Progenitor cell of endocrine pancreas (in vitro differentiated cells): ENCODE results near the gene PIR. TPM values are rescaled to one million over a fixed set of nuclear protein-coding genes. Genes with fewer than 3 reads are reported as not detected.

ENCODE experiments used
- DNase-seq: peaks from one replicate; pipeline ENCODE4 v3.0.0; 2021; ENCODE audit warnings: low spot score; ENCODE audit not compliant: unreplicated experiment
- H3K27ac Mint-ChIP-seq: 2 replicates; pipeline ENCODE4 v1.8.0; 2021; ENCODE audit warnings: mild to moderate bottlenecking, moderate library complexity, mixed read lengths
- H3K27me3 Mint-ChIP-seq: 2 replicates; pipeline ENCODE4 v1.8.0; 2021; ENCODE audit warnings: mixed read lengths
- H3K36me3 Mint-ChIP-seq: 2 replicates; pipeline ENCODE4 v1.8.0; 2022; ENCODE audit warnings: mixed read lengths; ENCODE audit not compliant: insufficient read depth
- H3K4me1 Mint-ChIP-seq: 2 replicates; pipeline ENCODE4 v1.8.0; 2021; ENCODE audit warnings: low read depth, mixed read lengths
- H3K4me3 Mint-ChIP-seq: 2 replicates; pipeline ENCODE4 v1.8.0; 2021; ENCODE audit warnings: low read depth, mild to moderate bottlenecking, moderate library complexity, mixed read lengths
- H3K9me3 Mint-ChIP-seq: 2 replicates; pipeline ENCODE4 v1.8.0; 2021; ENCODE audit warnings: low read depth, mixed read lengths
- CTCF ChIP-seq: fragments of 200-600 bp; sonication (generic); IDR thresholded peaks from one replicate; pipeline ENCODE4 v1.5.0; 2021; ENCODE audit warnings: antibody characterized with exemption, mild to moderate bottlenecking; ENCODE audit not compliant: unreplicated experiment
- total RNA-seq: library from RNA; stranded (reverse); gene quantifications from 2 replicates; pipeline ENCODE4 v1.2.1, GENCODE V29; 2021

PIR gene
- total RNA-seq, 1 donor from 2014 or later, result 14.9 TPM

DNA sequence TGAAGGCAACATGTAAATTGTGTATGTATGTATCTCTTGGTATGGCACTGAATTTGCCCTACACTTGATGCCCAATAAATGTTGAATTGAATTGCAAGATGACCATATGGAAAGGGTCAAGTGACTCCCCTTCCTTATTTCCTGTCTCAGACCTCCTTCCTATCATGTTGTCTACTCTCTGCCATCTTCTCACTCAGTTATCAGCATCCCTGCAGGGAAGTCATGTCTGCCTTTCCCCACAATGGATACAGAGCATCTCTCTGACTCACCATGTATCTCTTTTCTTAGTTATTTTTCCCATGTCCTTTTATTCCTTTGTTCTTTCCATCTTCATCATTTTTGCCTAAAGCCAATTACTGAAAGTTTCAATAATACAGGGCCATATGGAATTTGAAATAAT is 30.0 kb upstream of the PIR start:
- no peak for DNase-seq
- no peak for TF ChIP-seq CTCF
- H3K36me3 Mint-ChIP-seq, result no peaks in the 10 kb centered on the region
- H3K9me3 Mint-ChIP-seq, result no peaks in the 10 kb centered on the region
- no peak overlapping the region for H3K27ac Mint-ChIP-seq
- no peaks in the 10 kb centered on the region for H3K4me1 Mint-ChIP-seq
- H3K4me3 Mint-ChIP-seq, result no peak overlapping the region
- no peaks in the 10 kb centered on the region for H3K27me3 Mint-ChIP-seq

DNA sequence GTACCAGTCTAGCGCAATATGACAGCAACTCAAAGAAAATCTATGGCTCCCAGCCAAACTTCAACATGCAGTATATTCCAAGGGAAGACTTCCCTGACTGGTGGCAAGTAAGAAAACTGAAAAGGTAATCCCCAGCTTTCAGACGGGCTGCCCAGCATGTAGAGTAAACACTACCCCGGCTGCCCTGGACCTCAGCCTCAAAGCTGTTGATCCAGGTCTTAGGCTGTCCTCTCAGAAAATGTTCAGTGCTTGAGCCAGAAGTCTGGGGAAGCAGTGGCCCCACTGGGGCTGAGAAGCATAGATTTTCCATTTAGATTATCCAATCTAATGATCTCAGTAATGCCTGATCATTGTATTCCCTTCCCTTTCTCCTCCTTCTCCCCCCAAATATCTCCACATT is 29.3 kb upstream of the PIR start:
- TF ChIP-seq CTCF, result no peak
- no peaks in the 10 kb centered on the region for H3K27me3 Mint-ChIP-seq
- no peaks in the 10 kb centered on the region for H3K36me3 Mint-ChIP-seq
- H3K4me1 Mint-ChIP-seq, result no peaks in the 10 kb centered on the region
- H3K9me3 Mint-ChIP-seq, result no peaks in the 10 kb centered on the region
- H3K27ac Mint-ChIP-seq, result no peak overlapping the region
- no peak overlapping the region for H3K4me3 Mint-ChIP-seq
- DNase-seq, result no peak

DNA sequence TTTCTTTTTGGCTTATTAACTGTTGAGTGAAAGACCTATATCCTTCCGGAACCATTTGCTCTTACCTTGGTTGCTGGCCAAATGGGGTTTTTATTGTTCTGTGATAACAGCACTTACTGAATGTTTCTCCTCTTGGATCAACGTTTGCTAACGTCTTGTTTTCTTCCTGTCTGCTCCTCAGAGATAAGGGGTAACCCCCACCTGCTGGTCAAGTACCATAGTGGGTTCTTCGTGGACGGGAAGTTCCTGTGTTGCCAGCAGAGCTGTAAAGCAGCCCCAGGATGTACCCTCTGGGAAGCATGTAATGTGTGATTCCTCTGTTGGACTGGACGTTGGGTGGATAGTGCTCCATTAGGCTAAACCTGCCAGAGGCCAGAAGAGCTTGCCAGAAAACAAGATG is 22.8 kb upstream of the PIR start:
- Mint-ChIP-seq H3K4me3 (no peak overlapping the region), H3K27ac (no peak overlapping the region), H3K4me1 (no peaks in the 10 kb centered on the region), H3K9me3 (no peaks in the 10 kb centered on the region), H3K27me3 (no peaks in the 10 kb centered on the region), H3K36me3 (no peaks in the 10 kb centered on the region)
- TF ChIP-seq CTCF, result no peak
- no peak for DNase-seq

- TF ChIP-seq CTCF, result no peak
- Mint-ChIP-seq H3K36me3 (no peaks in the 10 kb centered on the region), H3K4me3 (no peak overlapping the region), H3K4me1 (no peaks in the 10 kb centered on the region), H3K27me3 (peaks cover 3% of the 10 kb centered on the region), H3K27ac (no peak overlapping the region), H3K9me3 (no peaks in the 10 kb centered on the region)
- no peak for DNase-seq
Measured at GRCh38 chrX:15514279-15514678, 21.1 kb upstream of the PIR start.

DNA sequence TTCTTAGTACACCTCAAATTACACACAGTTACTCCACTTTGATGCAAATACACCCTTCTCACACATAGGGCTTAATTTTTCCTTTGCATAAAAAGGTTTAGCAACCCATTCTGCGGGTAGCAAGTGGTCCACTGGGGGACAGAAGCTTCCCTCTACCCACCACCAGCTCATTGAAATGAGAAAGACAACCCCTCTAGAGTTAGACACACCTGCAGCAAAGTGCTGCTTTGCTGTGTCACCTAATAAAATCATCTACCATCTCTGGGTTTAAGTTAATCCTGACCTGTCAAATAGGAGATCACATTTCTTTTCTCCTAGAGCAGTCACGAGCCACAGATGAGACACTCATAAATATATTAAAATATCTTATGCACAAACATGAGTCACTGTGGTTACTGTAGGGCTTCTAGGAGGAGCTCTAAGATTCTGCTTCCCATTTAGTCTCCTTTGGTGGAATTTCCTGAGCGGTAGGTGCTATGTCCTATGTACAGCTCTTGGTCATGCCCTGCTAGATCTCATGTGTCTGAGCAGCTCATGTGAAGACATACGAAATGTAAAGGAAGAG is 19.4 kb upstream of the PIR start:
- no peak overlapping the region for H3K27ac Mint-ChIP-seq
- DNase-seq, result no peak
- no peaks in the 10 kb centered on the region for H3K36me3 Mint-ChIP-seq
- no peak for TF ChIP-seq CTCF
- H3K4me1 Mint-ChIP-seq, result no peaks in the 10 kb centered on the region
- H3K4me3 Mint-ChIP-seq, result no peak overlapping the region
- H3K9me3 Mint-ChIP-seq, result no peaks in the 10 kb centered on the region
- peaks cover 3% of the 10 kb centered on the region for H3K27me3 Mint-ChIP-seq
